Measurements from ENCODE around the gene CDR2.

DNA sequence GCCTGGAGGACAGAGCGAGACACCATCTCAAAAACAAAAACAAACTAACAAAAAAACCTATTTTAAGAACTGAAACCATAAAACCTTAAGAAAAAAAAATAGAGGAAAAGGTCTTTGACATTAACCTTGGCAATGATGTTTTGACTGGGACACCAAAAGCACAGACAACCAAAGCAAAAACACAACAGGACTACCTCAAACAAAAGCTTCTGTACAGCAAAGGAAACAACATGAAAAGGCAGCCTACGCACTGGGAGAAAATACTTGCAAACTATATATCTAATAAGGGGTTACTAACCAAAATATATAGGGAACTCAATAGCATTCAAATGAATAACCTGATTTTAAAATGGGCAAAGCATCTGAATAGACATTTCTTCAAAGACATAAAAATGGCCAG, 32.3 kb downstream of the CDR2 start:
- no peak for TF ChIP-seq EP300 (IDR thresholded peaks at IDR 0.05)
- TF ChIP-seq CTCF (IDR thresholded peaks at IDR 0.05), result no peak

Measured in stomach (tissue), 4 donors.